HG02798 (cell line): ENCODE measurements around the gene SLC17A9.

Experiments used
- ATAC-seq: cut with Tn5 transposase; IDR thresholded peaks from one replicate; pipeline ENCODE4 v1.9.1; 2021; ENCODE audit warnings: mild to moderate bottlenecking; ENCODE audit not compliant: unreplicated experiment, poor library complexity

SLC17A9 gene

DNA sequence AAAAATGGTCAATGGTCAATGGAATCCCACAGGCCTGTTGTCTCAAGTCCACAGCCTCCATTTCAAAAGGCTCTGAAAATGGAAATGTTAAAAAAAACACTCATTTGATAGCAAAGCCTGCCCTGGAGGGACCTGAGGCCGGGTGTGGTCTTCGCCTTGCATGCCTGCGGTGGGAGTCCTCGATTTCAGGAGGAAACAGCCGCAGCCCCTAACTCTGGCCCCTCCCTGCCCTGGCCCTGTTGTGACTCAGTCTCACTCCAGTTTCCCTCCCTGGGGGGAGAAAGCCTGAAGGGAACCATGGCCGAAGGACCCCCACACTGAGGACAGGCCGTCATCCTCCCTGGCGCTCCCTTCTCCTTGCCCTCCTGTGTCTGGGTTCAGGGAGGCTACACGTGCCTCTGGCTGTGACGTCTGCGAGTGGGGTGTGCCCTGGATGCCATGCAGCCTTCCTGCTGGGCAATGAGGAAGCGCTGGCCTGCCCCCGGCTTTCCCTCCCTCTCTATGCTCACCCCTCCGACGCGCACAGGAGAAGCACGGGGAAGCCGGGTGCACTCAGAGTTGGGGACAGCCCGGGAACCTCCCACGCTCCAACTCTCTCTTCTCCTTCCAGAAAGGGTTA, 45.0 kb downstream of the SLC17A9 start:
- no peak for ATAC-seq

DNA sequence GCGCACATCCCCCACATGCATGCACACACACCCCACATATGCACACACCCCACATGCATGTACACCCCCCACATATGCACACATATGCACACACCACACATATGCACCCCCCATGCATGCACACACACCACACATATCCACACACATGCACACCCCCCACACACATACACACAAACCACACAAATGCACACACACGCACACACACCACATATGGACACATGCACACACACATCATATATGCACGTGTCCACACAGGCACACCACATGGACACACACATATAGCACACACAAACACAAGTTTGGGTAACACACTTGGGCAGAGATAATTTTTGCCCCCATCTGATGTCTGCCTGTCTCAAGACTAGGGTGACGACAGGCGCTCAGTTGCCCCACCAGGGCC, 45.9 kb downstream of the SLC17A9 start:
- ATAC-seq = no peak

DNA sequence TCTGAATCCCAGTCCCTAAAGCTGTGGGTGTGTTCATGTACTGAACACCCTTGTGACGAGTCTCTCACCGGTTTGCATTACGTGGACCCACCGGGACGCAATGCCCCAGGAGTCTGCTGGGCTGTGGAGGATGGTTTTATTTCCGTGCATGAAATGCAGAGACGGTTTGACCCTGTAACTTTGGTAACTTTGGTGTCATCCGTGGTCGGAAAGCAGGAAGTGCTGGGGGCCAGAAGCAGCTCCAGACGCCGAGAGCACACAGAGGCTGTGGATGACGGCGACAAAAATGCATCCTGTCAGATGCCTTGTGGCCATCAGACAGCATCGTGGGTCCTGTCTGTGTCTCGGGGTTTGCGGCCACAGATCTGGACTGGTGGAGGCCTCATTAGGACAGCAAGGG, 47.1 kb downstream of the SLC17A9 start:
- no peak for ATAC-seq

DNA sequence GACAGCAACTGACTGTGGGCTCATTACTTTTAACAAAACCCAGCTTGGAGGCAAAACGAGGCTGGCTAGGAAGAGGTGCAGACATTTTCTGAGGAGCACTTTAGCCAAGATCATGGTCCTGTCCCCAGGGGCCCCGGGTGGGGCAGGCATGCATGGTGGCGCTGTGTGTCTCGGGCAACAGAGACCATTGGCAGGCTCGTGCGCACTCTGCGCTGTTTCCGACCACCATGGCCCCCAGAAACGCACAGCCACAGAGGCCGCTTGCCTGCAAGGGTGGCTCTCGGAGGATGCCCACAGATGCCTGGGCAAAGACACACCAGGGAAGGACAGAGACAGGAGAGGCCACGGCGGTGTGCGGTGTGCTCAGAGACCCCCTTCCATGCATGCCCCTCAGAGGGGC, 47.5 kb downstream of the SLC17A9 start:
- no peak for ATAC-seq

DNA sequence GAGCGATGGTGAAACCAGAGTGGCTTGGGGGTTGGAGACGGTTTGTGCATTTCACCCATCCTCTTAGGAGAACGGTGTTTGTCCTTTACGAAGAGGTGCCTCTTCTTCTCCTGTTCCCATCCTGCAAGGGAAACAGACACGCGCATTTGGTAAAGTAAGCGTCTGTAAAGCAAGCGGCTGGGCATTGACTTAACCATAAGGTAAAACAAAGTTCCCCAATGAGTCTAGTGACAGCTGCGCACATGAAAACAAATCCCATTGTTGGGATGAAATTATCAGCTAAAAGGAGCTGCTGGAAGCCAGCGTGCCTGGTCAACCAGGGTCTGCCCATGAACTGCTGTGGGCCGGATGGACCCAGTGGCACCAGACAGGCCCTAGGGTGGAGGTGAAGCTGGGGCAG, 48.4 kb downstream of the SLC17A9 start:
- no peak for ATAC-seq

DNA sequence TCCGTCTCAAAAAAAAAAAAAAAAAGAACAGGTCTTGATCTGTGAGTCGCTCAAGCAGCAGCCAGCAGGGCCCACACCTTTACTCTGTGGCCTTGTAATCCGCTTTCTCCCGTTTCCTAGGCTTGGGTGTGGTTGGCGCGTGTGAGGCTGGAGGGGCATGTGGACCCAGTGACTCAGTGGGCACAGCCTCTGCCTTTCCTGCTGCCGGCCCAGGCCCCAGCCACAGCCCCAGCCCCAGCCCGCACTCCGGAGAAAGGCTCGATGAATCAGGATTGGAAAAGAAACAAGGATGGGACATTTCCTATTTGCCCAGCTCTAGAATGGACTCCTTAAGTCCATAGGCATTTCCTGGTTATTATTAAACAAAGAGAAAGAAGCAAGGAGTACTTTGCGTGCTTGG, 50.0 kb downstream of the SLC17A9 start:
- no peak for ATAC-seq

DNA sequence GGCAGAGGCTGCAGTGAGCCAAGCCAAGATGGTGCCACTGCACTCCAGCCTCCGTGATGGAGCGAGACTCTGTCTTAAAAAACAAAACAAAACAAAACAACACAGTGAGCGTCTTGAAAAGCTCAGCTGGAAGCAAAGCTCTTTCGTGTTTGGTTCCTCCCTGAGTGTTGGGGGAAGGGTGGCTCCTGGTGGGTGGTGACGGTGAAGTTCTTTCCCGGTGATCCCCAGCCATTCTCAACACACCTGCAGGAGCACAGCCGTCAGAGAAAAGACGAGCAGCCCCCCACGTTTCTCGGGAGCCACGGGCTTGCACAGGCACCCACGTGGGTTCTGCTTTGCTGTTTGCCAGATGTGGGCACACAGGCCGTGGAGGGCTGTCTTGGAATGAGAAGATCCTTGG, 51.0 kb downstream of the SLC17A9 start:
- no peak for ATAC-seq

DNA sequence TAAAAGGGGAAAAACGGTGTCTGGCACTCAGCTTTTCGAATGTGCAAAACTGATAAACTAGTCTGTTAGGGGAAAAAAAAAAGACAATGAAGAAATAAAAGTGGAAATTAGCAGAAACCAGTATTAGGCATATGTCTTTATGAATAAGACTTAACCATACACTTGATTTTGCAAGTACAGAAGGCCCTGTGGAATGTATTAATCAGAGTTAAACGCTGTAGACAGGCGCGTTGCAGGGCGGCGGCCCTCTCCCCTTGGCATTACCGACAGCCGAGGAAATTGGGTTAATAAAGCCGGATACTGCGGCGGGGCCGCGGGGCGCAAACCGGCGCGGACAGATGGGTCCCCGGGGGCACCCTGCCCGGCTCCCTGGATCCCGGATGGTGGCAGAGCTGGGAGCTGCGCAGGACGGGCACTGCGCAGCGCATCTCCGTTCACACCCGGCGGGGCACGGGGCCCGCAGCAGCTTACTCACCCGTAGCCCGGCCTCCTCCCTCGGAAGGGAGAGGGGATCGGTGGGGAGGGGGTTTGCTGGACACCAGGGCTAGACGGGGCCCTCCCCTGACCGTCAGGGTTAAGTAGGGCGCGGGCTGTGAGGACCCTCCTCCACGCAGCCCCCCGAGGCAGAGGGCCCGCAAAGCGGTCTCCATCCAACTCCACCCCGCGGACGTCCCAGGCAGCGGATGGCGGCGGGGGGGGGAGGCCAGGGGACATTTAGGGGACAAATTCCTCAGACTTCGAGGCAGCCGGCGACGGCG, 52.3 kb downstream of the SLC17A9 start:
- ATAC-seq = no peak

DNA sequence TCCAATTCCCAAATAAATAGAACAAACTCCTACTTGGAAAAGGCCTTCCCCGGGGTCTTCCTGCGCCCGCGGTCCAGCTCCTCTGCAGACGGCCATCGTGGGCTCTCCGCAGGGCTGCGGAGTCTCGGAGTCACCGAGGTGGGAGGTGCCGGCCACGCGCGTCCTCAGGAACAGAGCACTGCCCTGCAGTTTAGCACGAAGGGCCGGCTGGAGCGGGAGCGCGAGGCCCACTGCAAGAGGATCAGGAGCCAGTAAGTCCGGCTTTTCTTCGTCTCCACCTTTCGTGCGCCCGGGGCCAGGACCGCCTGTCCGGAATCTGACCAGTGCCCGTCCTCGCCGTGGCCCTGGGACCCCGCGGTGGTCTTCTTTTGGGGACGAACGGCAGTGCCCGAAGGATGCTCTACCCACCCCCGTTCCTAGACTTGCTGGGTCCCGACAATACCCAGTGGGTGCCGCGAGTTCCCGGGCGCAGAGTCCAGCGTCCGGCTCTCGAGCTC, 52.9 kb downstream of the SLC17A9 start:
- no peak for ATAC-seq

DNA sequence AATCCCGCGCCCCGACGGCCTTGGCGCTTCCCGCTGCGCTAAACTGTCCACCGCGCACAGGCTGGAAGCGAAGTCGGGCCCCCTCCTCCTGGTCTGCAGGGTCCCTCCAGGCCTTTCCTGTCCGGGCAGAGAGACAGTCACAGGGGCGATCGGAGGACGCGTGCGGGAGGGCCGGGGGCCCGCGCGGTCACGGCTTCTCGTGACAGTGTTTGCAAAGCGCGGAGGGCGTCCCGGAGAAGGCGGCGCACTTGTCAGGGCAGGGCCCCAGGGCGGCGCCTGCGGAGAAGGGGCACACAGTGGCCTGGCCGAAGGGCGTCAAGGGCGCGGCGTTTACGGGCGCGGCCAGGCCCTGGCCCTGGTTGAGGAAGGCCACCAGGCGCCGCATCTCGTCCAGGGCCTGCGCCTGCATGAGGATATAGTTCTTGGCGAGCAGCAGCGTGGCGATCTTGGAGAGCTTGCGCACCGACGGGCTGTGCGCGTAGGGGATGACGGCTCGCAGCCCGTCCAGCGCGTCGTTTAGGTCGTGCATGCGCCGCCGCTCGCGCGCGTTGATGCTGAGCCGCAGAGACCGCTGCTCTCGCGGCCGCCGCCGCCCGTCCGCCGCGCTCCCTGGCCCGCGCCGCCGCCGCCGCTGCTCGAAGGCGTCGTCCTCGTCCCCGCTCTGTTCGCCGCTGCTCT, 53.5 kb downstream of the SLC17A9 start:
- ATAC-seq = no peak

DNA sequence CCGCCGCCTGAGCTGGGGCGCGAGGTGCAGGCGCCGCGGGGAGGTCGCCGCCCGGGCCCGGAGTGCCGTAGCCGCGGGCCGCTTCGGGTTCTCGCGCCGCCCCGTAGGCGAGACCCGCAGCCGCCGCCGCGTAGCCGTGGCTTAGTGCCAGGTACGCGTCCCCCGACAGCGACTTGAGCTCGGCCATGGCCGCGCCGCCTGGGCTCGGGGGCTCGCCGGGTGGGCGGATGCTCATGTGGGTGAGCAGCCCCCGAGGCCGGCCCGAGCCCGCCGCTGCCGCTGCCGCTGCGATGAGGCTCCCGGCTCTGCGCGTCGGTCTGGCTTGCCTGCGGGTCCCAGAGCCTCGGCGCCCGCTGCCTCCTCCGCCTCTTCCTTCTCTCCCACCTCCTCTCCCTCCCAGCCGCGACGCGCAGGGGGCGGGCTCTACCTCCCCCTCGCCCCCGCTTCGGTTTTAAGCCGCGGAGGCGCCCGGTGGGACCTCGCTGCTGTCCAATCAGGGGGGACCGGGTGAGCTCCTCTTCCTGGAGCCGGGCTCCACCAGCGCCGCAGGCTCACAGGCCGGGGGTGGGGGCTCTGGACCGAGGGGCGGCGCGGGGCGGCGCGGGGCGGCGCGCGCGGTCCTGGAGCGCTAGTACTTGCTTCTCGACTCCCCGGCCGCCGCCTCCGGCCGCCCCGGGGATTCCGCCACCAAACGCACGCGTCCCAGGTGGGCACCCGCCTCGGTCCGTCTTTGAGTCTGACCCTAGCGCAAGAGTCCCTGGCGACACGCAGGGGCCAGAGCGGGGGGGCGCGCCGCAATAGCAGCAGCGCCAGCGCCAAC, 54.2 kb downstream of the SLC17A9 start, which contains the start of gene BHLHE23:
BHLHE23 (minus strand) TSS at position 425 of the 820 bp plus-strand sequence; CDS start at position 235, 190 bp downstream.
- ATAC-seq = no peak

DNA sequence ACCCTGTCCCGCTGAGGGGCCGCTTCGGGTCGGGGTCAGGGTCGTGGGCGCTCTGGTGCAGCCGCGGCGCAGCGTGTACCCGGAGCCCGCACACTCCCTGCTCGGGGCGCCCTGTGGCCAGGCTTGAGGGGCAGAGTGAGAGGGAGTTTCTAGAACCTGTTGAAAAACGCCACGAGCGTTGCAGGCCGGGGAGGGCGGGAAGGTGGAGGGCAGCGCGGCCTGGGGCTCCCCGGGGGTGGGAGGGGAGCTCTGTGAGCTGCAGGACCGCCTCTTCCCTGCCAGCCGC, 54.8 kb downstream of the SLC17A9 start:
- no peak for ATAC-seq

DNA sequence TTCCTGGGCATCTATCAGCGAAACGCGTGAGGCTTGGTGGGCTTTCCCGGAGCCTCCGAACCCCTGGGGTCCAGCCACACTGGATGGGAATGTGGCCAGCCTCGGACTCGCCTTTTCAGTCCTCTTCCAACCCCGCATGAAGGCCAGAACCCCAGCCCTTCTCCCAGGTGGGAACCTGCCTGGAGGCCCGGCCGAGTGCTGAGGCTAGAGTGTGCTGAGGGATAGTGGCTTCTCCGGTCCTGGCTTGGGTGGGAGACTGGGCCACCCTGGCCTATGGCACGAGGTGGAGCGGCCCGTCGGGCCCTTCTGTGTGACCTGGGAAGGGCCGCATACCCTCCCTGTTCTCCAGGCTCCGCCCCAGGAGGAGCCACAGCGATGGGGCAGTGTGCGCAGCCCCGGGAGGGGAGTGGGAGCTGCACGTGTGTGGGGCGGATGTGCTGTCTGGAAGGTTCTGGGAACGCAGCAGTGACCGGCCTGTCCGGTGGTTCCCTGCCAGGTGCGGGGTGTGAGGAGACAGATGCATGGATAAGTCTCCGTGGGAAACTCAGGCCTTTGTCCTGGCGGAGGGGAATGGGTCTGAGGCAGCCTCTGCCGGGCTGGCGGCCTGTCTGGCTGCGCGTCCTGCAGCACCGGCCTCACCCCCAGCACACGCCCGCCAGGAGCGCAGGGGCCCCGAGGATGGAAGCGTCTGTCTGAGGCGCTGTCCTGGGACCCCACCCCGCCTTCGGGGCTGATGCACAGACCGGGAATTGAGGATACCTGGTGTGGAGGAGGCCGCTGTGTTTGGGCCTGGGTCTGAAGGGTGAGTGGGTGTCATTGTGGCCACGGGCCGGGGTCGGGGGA, 55.4 kb downstream of the SLC17A9 start:
- ATAC-seq = no peak

DNA sequence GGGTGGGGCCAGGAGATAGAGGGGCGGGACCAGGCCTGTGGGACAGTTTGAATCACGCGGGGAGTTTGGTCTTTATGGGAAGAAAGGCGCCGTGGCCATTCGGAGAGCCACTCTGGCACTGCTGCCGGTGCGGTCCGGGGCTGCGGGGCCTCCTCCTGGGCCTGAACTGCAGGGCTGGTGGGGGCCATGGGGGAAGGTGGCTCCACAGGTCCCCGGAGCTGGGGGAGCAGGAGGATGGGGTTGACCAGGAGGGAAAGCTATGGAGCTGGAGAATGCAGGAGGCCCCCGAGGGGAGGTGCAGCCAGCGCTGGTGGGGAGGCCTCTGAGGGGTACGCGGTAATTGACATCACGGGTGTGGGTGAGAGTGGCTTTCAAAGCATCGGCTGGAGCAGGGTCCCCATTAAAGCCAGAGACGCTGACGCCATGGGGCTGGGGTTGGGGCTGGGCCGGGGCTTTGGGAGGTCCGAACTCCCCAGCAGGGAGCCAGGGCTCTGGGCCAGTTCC, 56.1 kb downstream of the SLC17A9 start:
- ATAC-seq = no peak

DNA sequence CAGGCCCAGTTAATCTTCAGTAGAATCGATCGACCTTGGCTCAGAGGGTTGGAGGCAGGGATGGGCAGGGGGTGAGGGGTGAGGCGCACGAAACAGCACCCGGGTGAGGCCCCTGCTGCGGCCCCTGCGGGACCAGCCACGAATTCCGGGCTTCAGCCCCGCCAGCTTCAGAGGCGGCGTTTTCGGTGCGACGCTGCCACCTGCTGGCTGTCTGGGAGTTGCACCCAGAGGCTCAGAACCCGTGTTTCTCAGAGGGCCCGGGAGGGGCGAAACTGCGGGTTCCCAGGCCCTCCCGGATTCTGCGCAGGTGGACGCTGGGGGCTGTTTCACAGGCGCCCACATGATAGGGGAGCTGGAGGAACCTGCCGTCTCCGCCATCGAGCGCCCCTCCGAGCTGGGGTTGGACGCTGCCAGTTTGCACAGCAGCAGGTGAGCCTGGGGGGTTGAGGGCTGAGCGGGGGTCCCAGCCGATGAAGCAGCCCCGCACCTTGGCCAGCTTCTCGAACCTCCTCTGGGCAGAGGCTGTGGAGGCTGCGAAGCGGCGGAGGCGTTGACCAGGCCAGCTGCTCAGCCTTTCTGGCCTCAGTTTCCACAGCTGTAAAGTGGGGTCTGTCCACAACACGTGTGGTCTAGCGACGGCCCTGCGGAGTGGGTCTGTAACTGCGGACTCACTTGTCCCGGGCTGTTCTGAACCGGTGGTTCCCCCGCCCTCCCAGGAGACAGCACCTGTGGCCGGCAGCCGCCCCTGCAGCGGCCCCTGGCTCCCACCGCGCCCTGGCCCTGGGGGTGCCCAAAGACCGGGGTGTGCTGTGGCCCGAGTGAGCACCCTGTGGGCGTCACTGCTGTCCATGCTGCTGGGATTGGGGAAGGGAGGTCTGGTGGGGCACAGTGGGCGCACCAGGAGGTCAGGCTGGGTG, 56.8 kb downstream of the SLC17A9 start:
- ATAC-seq = peak; percentile 57

DNA sequence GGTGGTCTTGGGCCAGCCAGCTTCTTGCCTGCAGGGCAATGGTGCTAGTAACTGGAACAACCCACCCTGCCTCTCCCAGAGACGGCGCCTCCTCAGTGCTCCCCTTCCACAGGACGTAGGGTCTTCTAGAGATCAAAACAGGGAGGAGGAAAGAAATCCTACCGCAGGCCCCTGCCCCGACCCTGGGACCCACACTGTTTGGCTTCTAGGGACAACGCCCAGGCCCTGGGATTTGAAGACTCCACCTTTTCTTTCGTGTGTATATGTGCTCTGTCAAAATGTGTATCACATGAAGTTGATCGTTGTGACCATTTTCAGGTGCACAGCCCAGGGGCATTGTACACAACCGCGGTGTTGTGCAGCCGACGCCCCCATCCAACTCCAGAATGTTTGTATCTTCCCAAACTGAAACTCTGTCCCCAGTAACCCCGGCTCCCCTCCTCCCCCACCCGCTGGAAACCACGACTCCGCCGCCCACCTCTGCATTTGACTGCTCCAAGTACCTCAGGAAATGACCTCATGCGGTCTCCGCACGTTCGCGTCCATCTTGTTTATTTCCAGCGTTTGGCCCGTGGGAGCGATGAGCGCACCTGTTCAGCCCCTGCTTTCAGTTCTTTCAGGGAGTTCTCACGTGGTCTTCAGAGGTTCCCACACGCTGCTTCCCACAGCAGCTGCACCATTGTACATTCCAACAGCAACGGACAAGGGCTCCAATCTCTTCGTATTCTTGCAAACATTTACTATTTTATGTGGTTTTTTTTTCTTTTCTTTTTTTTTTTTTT, 57.7 kb downstream of the SLC17A9 start:
- peak; percentile 70 for ATAC-seq

DNA sequence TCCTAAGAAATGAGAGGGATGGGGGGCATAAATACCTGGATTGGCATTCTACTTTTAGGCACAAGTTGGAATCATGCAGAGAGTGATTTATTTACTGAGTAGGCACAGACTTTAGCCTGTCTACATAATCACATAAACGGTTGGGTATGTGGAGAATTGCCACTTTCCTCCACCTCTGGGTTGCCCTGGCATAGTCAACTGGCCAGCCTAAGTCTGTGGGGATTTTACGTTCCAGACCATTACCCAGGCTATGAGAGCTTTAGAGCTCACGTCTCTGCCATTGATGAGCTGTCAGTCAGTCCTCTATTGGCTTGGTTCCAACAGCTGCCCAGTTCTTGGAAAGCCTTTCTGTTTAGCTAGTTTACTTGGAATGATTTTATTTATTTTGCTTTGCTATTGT, 59.3 kb downstream of the SLC17A9 start:
- ATAC-seq = no peak

DNA sequence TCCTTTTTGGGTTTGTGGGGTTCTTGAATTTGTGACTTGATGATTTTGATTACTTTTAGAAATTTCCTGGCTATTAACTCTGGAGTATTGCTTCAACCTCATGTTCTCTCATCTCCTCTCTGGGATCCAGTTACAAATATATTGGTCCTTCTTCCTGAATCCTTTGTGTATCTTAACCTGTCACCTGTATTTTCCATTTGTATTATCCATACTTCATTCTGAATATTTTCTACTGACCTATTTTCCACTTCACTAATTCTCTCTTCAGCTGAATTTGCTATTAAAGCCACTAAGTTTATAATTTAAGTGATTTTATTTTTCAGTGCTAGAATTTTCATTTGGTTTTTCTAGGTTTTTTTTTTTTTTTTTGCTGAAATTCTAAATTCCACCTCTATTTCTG, 60.7 kb downstream of the SLC17A9 start:
- no peak for ATAC-seq
